IgD-negative memory B cell (primary cell): ENCODE results near the gene MAN1C1. TPM values are rescaled to one million over a fixed set of nuclear protein-coding genes. Genes with fewer than 3 reads are reported as not detected.

Experiments used
- H3K27ac Mint-ChIP-seq, 3 donors: one replicate each; pipeline ENCODE4 v1.8.0; 2020 to 2022; ENCODE audit warnings: mild to moderate bottlenecking in 3 of 3, mixed read lengths in 3 of 3, moderate library complexity in 1 of 3
- H3K27me3 Mint-ChIP-seq: one replicate; pipeline ENCODE4 v1.8.0; 2021; ENCODE audit warnings: mixed read lengths
- H3K36me3 Mint-ChIP-seq: one replicate; pipeline ENCODE4 v1.8.0; 2020; ENCODE audit warnings: mild to moderate bottlenecking, mixed read lengths
- H3K4me1 Mint-ChIP-seq, 3 donors: one replicate each; pipeline ENCODE4 v1.8.0; 2020 to 2022; ENCODE audit warnings: mixed read lengths in 3 of 3, mild to moderate bottlenecking in 1 of 3
- H3K4me3 Mint-ChIP-seq, 4 donors: one replicate each; pipeline ENCODE4 v1.8.0; 2020 to 2022; ENCODE audit warnings: mild to moderate bottlenecking in 4 of 4, mixed read lengths in 4 of 4, moderate library complexity in 3 of 4
- H3K9me3 Mint-ChIP-seq, 3 donors: one replicate each; pipeline ENCODE4 v1.8.0; 2020 to 2021; ENCODE audit warnings: mixed read lengths in 3 of 3, mild to moderate bottlenecking in 1 of 3
- polyA plus RNA-seq: library from polyadenylated mRNA; unstranded; fragments of 300-500 nt; fragmentation: Illumina TruSeq; gene quantifications from one replicate; pipeline ENCODE4 v1.2.3, GENCODE V29; 2021

Gene MAN1C1
- polyA plus RNA-seq, 1 donor from 2014 or later = 0.49 TPM

DNA sequence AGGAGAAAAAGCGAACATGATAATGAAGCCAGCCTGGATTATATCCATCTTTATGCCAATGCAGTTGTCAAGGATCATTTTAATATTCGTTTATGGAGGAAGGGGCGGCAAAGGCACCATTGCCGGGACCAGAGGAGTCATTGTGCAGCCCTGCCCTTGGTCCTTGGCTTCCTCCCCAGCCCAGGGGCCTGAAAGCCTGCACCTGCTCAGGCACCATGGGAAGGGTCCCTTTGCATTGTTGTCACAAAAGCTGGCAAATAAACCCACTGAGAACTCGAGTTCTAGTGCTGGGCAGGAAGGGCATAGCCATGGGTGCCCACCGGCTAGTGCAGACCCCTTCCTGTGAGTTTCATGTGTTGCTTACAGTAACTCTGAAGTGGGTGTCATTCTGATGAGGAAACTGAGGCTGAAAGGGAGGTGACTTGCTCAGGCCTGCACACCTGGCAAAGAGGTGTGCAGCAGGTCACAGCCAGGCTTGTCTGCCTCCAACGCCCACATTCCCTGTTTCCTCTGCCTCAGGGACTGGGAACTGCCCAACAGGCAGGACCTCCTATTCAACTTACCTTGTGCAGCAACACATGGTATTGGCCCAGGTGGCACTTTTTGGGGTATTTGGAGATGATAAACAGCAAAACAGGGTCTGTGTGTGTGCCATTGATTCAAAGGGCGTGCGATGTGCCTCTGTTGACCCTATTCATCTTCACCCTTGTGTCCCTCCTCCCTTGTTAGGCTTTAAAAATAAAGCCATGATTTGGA, 84.6 kb downstream of the MAN1C1 start:
- no peaks in the 10 kb centered on the region for H3K9me3 Mint-ChIP-seq
- H3K4me1 Mint-ChIP-seq = peaks cover 0 to 3% (median 0%) of the 10 kb centered on the region in 3 donors
- no peak overlapping the region for H3K27ac Mint-ChIP-seq
- H3K36me3 Mint-ChIP-seq = peaks cover 2% of the 10 kb centered on the region
- H3K27me3 Mint-ChIP-seq = peaks cover 20% of the 10 kb centered on the region
- H3K4me3 Mint-ChIP-seq = no peak overlapping the region

DNA sequence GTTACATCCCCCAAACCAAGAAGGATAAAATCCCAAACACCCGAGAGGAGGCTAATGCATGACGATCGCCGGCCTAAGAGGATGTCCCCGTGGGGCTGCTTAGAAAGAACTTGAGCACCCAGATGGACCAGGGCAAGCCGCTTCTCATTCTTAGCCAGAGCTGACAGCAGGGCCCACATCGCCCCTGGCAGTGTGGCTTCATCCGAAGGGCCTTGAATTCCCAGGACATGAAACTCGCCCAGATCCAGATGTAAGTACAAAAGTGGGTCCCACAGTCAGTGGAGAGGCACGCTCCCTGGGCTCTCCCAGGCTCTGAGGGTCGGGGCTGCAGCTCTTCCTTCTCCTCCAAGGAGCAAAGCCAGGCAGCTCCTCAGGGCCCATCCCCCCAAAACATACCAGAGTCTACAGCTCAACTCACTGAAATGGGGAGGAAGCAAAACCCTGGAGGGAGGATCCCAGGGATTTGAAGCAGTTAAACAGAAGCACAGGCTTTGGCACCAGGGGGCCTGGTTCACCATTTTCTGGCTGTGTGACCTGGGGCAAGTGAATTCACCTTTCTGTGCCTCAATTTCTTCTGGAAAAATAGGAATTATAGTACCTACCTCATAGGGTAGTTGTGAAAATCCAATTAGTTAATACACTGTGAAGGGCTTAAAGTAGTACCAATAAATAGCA, 85.6 kb downstream of the MAN1C1 start:
- Mint-ChIP-seq H3K4me3 (no peak overlapping the region), H3K27ac (no peak overlapping the region), H3K9me3 (no peaks in the 10 kb centered on the region), H3K4me1 (peaks cover 0 to 3% (median 0%) of the 10 kb centered on the region in 3 donors), H3K36me3 (peaks cover 4% of the 10 kb centered on the region), H3K27me3 (peaks cover 22% of the 10 kb centered on the region)

DNA sequence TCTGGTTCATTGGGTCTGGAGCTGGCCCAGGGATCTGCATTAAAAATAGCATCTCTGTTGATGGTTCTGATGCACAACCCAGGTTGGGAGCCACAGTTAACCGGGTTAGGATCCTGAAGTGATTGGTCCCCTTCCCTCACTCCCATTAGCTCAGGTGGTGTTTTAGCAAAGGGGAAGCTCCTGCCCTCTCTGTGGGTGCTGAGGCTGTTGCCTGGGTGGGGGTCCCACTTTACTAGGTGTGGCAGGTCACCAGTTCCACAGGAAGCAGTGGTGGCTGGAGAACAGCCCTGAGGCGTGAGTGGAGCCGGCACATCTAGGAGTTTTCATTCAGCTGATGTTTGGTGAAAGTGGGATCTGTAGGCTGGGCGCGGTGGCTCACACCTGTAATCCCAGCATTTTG, 86.5 kb downstream of the MAN1C1 start:
- Mint-ChIP-seq H3K27me3 (peaks cover 21% of the 10 kb centered on the region), H3K36me3 (peaks cover 4% of the 10 kb centered on the region), H3K9me3 (no peaks in the 10 kb centered on the region), H3K4me1 (peaks cover 0 to 3% (median 2%) of the 10 kb centered on the region in 3 donors), H3K27ac (no peak overlapping the region), H3K4me3 (no peak overlapping the region)

DNA sequence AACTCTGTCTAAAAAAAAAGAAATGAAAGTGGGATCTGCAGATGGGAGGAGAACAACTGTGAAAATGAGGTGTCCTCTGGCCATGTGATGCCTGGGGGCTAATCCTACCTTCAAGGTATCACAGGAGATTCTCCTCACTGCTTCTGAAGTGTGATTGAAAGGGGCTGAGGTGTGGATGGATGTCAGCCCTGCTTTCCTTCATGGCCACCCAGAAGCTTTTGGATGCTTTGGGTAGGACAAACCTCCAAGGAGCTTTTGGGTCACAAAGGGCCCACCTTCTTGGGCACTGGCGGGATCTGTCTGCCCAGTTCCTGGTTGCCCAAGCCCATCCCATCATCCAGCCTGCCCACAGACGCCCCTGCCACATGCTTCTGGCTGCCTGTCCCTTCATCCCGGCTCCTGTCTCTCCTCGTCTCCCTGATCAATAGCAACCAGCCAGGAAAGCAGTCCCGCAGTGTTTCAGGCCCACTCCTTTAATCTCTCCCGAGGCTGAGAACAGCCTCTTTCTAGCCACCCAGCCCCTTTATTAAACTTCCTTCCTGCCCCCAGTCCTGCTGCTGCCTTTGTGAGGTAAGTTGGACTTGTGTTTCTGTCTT, 87.2 kb downstream of the MAN1C1 start:
- Mint-ChIP-seq H3K36me3 (peaks cover 4% of the 10 kb centered on the region), H3K9me3 (no peaks in the 10 kb centered on the region), H3K4me3 (no peak overlapping the region), H3K27ac (no peak overlapping the region), H3K4me1 (peaks cover 0 to 3% (median 2%) of the 10 kb centered on the region in 3 donors), H3K27me3 (peaks cover 17% of the 10 kb centered on the region)

DNA sequence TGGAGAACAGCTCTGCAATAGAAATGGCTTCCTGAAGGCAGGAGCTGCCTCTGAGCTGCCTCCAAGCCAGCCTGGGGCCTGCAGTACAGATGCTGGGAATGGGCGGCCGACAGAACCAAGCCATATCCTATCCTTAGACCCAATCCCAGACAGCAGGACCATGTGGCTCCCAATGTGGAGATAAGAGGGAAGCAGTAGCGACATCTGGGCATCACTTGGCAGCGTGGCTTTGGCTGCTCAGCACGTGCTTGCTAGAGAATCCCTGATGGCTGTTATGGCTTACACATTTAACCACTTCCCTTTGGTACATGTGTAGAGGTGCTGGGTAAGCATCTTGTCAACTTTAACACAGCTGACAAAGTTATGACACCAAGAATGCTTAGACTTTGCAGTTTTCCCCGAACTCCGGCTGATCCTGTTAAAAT, 87.7 kb downstream of the MAN1C1 start:
- Mint-ChIP-seq H3K36me3 (peaks cover 4% of the 10 kb centered on the region), H3K4me1 (peaks cover 0 to 3% (median 2%) of the 10 kb centered on the region in 3 donors), H3K9me3 (no peaks in the 10 kb centered on the region), H3K27me3 (peaks cover 17% of the 10 kb centered on the region), H3K27ac (no peak overlapping the region), H3K4me3 (no peak overlapping the region)

DNA sequence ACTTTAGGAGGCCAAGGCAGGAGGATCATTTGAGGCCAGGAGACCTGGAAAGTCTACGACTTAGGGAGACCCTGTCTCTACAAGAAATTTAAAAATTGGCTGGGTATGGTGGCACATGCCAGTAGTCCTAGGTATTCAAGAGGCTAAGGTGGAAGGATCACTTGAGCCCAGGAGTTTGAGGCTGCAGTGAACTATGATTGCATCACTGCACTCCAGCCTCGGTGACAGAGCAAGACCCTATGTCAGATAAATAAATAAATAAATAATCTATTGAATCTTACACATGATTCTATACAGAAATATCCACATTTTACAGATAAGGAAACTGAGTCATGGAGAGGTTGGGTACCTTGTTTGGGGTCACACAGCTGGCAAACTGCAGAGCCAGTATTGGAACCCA, 89.1 kb downstream of the MAN1C1 start:
- no peak overlapping the region for H3K4me3 Mint-ChIP-seq
- peaks cover 4% of the 10 kb centered on the region for H3K36me3 Mint-ChIP-seq
- H3K27ac Mint-ChIP-seq = no peak overlapping the region
- no peaks in the 10 kb centered on the region for H3K9me3 Mint-ChIP-seq
- peaks cover 5% of the 10 kb centered on the region for H3K27me3 Mint-ChIP-seq
- H3K4me1 Mint-ChIP-seq = peaks cover 0 to 3% (median 2%) of the 10 kb centered on the region in 3 donors

DNA sequence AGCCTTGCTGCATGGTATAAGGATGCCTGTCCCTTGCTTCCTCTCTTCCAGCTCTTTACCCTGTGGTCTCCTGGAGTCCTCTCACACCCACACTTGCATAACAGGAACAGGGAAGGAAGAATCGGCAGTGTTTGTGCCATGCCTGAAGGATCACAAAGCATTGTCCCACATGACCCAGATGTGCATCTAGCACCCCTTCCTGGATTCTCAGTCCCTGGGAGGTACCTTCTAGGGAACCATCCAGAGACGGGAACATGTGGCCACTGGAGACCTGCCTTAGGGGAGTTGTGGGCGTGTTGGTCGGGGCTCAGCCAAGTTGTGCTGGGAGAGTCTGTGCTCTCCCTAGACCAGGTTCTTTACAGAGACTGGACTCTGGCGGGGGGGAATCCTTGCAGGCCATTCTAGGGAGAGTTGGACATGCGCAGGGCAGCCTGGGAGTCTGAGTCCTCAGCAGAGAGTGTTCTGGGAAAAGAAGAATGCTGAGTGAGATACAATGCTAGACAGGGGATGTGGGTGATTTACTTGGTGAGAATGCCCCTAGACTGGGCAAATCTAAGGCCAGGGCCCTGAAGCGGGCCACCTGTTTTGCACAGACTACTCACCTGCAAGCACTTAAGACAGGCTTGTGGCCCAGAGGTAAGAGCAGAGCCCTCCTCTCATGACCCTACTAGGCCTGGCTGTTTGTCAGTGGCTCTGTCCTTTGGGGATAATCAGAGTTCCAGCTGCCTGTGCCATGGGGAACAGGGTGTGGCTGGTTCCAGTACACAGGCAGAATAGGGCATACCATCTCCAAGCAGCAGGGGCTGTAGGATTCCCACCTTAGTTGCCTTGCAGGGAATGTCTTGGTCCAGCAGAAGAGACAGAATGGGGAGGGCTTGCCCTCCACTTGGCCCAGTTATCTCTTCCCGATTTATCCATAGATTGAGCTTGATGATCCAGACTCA, 89.8 kb downstream of the MAN1C1 start:
- H3K27ac Mint-ChIP-seq = no peak overlapping the region
- peaks cover 4% of the 10 kb centered on the region for H3K36me3 Mint-ChIP-seq
- H3K4me1 Mint-ChIP-seq = peaks cover 0 to 3% (median 2%) of the 10 kb centered on the region in 3 donors
- peaks cover 5% of the 10 kb centered on the region for H3K27me3 Mint-ChIP-seq
- no peaks in the 10 kb centered on the region for H3K9me3 Mint-ChIP-seq
- H3K4me3 Mint-ChIP-seq = peak overlapping the region in 1 of 4 donors; percentile 47

DNA sequence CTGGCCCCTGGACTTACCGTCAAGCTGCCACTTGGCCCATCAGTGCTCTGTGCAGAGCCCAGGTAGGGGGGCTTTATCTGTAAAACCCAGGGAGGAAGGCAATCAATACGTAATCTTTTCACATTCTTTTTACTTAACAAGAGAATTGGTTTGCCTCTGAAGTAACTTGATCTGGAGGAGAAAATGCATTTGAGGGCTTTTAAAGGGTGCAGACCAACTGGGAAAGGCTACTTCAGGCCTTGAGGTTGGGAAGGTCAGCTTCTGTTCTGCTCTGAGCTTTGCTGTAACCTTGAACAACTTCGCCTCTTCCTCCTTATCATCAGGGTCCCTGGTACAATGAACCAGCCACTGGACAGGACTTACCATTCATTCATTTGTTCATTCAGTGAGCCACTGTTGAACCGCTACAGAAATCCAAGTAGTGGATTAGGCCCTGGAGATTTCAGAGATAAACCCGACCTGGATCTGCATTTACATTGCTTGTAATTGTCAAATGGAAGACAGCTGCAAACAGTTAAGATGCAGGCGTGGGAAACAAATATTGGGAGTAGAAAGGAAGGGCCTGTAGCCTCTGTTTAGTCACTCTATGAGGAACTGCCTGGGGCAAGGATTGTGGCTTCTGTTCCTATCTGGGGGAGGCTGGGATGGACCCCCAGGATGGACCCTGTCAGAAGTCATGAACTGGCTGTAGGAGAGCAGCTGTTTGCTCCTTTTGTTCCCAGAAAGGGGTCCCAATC, 90.9 kb downstream of the MAN1C1 start:
- Mint-ChIP-seq H3K4me3 (no peak overlapping the region), H3K27me3 (peaks cover 5% of the 10 kb centered on the region), H3K36me3 (peaks cover 4% of the 10 kb centered on the region), H3K27ac (no peak overlapping the region), H3K4me1 (peaks cover 0 to 8% (median 2%) of the 10 kb centered on the region in 3 donors), H3K9me3 (no peaks in the 10 kb centered on the region)

DNA sequence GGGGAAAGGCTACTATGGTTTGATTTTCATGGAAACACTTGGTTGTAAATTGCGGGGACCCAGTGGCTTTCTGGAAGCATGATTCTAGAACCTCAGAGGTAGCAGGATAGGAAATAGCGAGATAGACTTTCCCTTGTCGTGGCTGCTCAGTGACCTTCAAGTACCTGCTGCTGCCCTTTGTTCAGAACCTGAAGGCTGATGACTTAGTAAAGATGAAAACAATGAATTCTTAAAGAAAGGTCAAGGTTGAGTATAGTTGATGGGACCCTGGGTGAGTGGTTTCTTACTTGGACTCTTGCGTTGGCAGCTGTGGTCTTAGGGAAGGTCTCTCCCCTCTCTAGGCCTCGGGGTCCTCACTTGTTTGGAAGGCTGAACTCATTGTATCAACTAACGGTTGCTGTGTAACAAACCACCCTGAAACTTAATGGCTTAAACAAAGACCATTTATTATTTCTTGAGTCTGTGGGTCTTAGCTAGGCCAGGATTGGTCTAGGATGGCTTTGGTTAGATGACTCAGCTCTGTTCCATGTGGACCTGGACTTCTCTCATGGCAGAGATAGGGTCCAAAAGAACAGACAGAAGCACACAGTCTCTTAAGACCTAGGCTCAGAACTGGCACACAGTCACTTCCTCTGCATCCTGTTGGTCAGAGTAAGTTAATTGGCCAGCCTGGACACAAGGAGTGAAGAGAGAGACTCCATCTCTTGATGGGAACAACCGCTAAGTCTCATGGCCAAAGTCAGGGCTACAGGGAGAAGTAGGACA, 94.2 kb downstream of the MAN1C1 start:
- Mint-ChIP-seq H3K27ac (peak overlapping the region in 1 of 3 donors; percentile 48), H3K4me3 (no peak overlapping the region), H3K36me3 (peaks cover 4% of the 10 kb centered on the region), H3K27me3 (peaks cover 6% of the 10 kb centered on the region), H3K9me3 (no peaks in the 10 kb centered on the region), H3K4me1 (peaks cover 0 to 4% (median 2%) of the 10 kb centered on the region in 3 donors)

DNA sequence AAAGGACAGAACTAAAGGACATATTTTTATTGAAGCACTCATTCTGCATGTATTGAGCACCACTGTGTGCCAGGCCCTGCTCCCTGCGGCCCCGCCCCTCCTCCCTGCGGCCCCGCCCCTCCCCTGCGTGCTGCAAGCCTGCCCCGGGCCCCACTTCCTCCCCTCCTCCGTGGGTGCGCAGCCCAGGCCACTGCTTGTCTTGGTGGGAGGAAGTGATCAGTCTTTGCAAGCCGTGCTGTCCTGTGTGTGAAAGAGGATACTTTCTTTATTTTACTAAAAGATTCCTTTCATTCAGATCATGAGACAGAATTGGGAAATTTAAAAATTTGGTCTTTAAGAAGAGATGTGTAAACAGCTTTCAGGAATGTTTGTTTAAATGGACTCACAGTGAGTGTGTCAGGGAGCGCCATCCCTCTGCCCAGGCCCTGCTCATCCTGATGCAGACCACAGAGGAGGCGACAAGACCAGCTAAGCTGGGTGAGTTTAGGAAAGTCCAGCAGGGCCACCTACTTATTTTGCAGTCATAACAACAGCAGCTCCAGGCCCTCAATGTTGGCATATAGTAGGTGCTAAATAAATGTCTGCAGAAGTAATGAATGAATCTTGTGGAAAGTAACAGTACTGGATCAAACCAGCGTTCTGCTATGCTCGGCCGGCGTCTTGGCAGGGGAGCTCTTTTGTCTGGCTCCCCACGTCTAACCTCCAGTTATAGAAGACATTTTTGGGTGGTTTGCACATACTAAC, 95.1 kb downstream of the MAN1C1 start:
- peaks cover 0 to 4% (median 2%) of the 10 kb centered on the region in 3 donors for H3K4me1 Mint-ChIP-seq

DNA sequence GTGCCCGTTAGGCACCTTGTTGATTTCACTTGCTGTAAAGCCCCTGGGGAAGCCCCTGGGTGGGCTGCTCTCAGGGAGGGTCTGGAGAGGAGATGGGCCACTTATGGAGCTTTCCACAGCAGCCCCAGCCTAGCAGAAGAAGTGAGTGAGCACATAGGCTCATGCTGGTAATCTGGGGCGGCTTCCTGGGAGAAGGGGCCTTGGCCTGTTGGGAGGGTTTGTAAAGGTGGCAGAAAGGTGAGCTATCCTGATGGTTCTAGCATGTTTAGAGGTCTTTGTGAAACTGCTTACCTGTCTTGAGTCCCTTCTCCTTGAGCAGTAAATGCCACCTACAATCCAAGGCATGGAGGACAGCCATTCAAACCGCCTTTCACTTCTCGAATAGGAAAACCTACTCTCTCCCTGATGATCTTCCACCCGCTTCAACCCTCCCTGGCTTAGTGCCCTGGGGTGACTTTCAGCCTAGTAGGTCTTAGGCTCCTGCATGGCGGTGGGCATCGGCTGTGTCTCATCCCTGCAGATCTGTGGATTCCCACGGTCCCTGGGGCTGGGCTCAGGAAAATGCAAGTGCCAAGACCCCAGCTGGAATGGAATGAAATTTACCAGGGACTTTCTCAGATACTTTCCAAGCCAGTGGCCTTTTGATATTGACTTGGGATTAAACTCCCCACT, 95.8 kb downstream of the MAN1C1 start:
- H3K4me3 Mint-ChIP-seq = peak overlapping the region in 1 of 4 donors; percentile 8
- H3K4me1 Mint-ChIP-seq = peaks cover 0 to 4% (median 2%) of the 10 kb centered on the region in 3 donors
- H3K9me3 Mint-ChIP-seq = no peaks in the 10 kb centered on the region
- peaks cover 3% of the 10 kb centered on the region for H3K27me3 Mint-ChIP-seq
- H3K36me3 Mint-ChIP-seq = no peaks in the 10 kb centered on the region
- H3K27ac Mint-ChIP-seq = peak overlapping the region in 1 of 3 donors; percentile 59

More for the DNA sequence above, 95.1 kb downstream of the MAN1C1 start:
- Mint-ChIP-seq H3K4me3 (peak overlapping the region in 1 of 4 donors; percentile 8), H3K27me3 (peaks cover 3% of the 10 kb centered on the region), H3K27ac (peak overlapping the region in 1 of 3 donors; percentile 59), H3K36me3 (no peaks in the 10 kb centered on the region), H3K9me3 (no peaks in the 10 kb centered on the region)

DNA sequence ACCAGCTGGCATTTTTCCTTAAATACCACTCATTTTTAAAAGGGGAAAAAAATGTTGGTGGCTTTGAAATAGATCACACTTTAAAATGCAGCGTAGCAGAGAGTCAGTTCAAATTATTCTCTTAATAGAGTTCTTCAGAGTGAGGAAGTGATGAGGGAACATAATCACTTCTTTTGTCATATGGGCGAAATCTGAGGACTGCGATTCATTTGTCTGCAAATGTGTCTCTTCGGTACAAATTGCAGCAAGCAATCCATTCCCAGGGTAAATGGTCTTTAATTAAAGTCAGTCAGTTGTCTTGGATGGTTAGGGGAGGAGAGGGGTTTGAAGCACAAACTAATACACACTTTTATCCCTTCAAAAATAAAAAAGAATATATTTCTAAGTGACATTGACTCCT, 97.4 kb downstream of the MAN1C1 start:
- H3K4me1 Mint-ChIP-seq = peaks cover 0 to 4% (median 0%) of the 10 kb centered on the region in 3 donors
- H3K27me3 Mint-ChIP-seq = peaks cover 3% of the 10 kb centered on the region
- H3K9me3 Mint-ChIP-seq = peaks cover 0 to 5% (median 0%) of the 10 kb centered on the region in 3 donors
- no peak overlapping the region for H3K27ac Mint-ChIP-seq
- H3K36me3 Mint-ChIP-seq = no peaks in the 10 kb centered on the region
- H3K4me3 Mint-ChIP-seq = no peak overlapping the region
